H1 (cell line): Measurements from ENCODE around the gene FAAH. TPM values are rescaled to one million over a fixed set of nuclear protein-coding genes. Genes with fewer than 3 reads are reported as not detected.

Experiments used
- CTCF ChIA-PET: fragments of 300-600 bp; sonication (Branson Sonifier 250); formaldehyde crosslinking; loops from one replicate; lab custom pipeline; 2021; ENCODE audit not compliant: partially characterized antibody; lab: Charles Lee
- POLR2A ChIA-PET: fragments of 300-600 bp; sonication (Branson Sonifier 250); formaldehyde crosslinking; loops from one replicate; lab custom pipeline; 2021; ENCODE audit warnings: inconsistent platforms; ENCODE audit not compliant: partially characterized antibody; lab: Charles Lee
- DNase-seq, 2 experiments: peaks; one replicate each; pipeline versions ENCODE4 v3.0.0 to v3.0.0-alpha.2; 2010 to 2022; ENCODE audit warnings: low spot score in 2 of 2, low read depth in 1 of 2, mixed read lengths in 1 of 2
- FAIRE-seq: peaks from 2 replicates; lab custom pipeline; 2011; peaks lifted over from hg19 to GRCh38; lab: Jason Lieb, UNC
- H2AFZ ChIP-seq: 2 replicates; pipeline ENCODE4 v1.8.1; 2012; ENCODE audit warnings: low read length, inconsistent platforms
- H2AK5ac ChIP-seq: 2 replicates; pipeline ENCODE4 v1.6.1; 2013; ENCODE audit warnings: low read depth, low read length
- H2BK120ac ChIP-seq: replicated peaks from 2 replicates; pipeline ENCODE3; 2013; ENCODE audit warnings: low read depth, low read length, inconsistent platforms
- H2BK12ac ChIP-seq: 2 replicates; pipeline ENCODE4 v1.6.1; 2013; ENCODE audit warnings: low read depth, low read length
- H2BK15ac ChIP-seq: 2 replicates; pipeline ENCODE4 v1.6.1; 2013; ENCODE audit warnings: low read length
- H2BK20ac ChIP-seq: 2 replicates; pipeline ENCODE4 v1.6.1; 2013; ENCODE audit warnings: low read length
- H2BK5ac ChIP-seq: 2 replicates; pipeline ENCODE4 v1.6.1; 2013; ENCODE audit warnings: low read depth, low read length
- H3K14ac ChIP-seq: 2 replicates; pipeline ENCODE4 v1.6.1; 2013; ENCODE audit warnings: inconsistent platforms; ENCODE audit not compliant: insufficient read length
- H3K18ac ChIP-seq: 2 replicates; pipeline ENCODE4 v1.6.1; 2013; ENCODE audit warnings: low read length; ENCODE audit errors: extremely low read depth
- H3K23ac ChIP-seq: 2 replicates; pipeline ENCODE4 v1.6.1; 2013; ENCODE audit warnings: inconsistent platforms; ENCODE audit not compliant: insufficient read length
- H3K23me2 ChIP-seq: 2 replicates; pipeline ENCODE4 v1.6.1; 2013; ENCODE audit warnings: low read depth, low read length
- H3K27ac ChIP-seq: 2 replicates; pipeline ENCODE4 v1.6.1; 2011; ENCODE audit warnings: low read depth, low read length, inconsistent platforms
- H3K27me3 ChIP-seq, 4 experiments: replicated peaks in 1 of 4; 1 replicate in 1 of 4; 2 replicates in 3 of 4; pipeline versions ENCODE4 v1.6.1 to v1.8.1; 2011 to 2013; ENCODE audit warnings: low read length in 3 of 4, mild to moderate bottlenecking in 3 of 4, inconsistent platforms in 2 of 4, mixed read lengths in 2 of 4, moderate library complexity in 1 of 4; ENCODE audit not compliant: control insufficient read depth in 3 of 4, insufficient read depth in 3 of 4; ENCODE audit errors: extremely low read depth in 1 of 4
- H3K36me3 ChIP-seq, 4 experiments: 2 replicates each; pipeline versions ENCODE4 v1.6.1 to v1.8.1; 2011 to 2013; ENCODE audit warnings: mild to moderate bottlenecking in 4 of 4, low read length in 3 of 4, moderate library complexity in 2 of 4, control low read depth in 1 of 4, inconsistent platforms in 1 of 4; ENCODE audit not compliant: insufficient read depth in 4 of 4, control insufficient read depth in 2 of 4
- H3K4ac ChIP-seq: replicated peaks from 2 replicates; pipeline ENCODE3; 2013; ENCODE audit warnings: low read length, low read depth, mixed read lengths, inconsistent platforms; ENCODE audit not compliant: insufficient read length
- H3K4me1 ChIP-seq, 4 experiments: replicated peaks in 1 of 4; 1 replicate in 1 of 4; 2 replicates in 3 of 4; pipeline versions ENCODE4 v1.6.1 to v1.8.1; 2011 to 2013; ENCODE audit warnings: low read length in 3 of 4, inconsistent platforms in 2 of 4, mixed read lengths in 1 of 4; ENCODE audit not compliant: insufficient read depth in 4 of 4, control insufficient read depth in 3 of 4
- H3K4me2 ChIP-seq, 2 experiments: 2 replicates each; pipeline versions ENCODE4 v1.6.1 to v1.8.1; 2011 to 2013; ENCODE audit warnings: low read depth in 2 of 2, low read length in 2 of 2, control low read depth in 1 of 2, inconsistent platforms in 1 of 2, mild to moderate bottlenecking in 1 of 2; ENCODE audit not compliant: insufficient read depth in 1 of 2
- H3K4me3 ChIP-seq, 4 experiments: fragments of 200-600, 300-600 bp in 1 of 4; sonication (generic), shearing (Covaris generic), sonication (Bioruptor Twin) in 1 of 4; 2 replicates each; pipeline versions ENCODE4 v1.5.1 to v1.8.1; 2011 to 2016; ENCODE audit warnings: low read length in 4 of 4, low read depth in 3 of 4, control low read depth in 2 of 4, inconsistent platforms in 2 of 4, mild to moderate bottlenecking in 2 of 4, mixed read lengths in 1 of 4, moderate library complexity in 1 of 4; ENCODE audit not compliant: insufficient read depth in 2 of 4; ENCODE audit errors: extremely low read depth in 1 of 4
- H3K56ac ChIP-seq: replicated peaks from 2 replicates; pipeline ENCODE3; 2013; ENCODE audit warnings: low read depth, mild to moderate bottlenecking, mixed read lengths, low read length, inconsistent platforms; ENCODE audit not compliant: insufficient read length
- H3K79me1 ChIP-seq: 2 replicates; pipeline ENCODE4 v1.6.1; 2013; ENCODE audit warnings: low read depth, low read length, control low read depth
- H3K79me2 ChIP-seq, 2 experiments: 2 replicates each; pipeline versions ENCODE4 v1.6.1 to v1.8.1; 2012 to 2013; ENCODE audit warnings: low read length in 2 of 2, mild to moderate bottlenecking in 2 of 2, inconsistent platforms in 1 of 2; ENCODE audit not compliant: insufficient read depth in 2 of 2, control insufficient read depth in 1 of 2
- H3K9ac ChIP-seq, 4 experiments: replicated peaks in 1 of 4; 1 replicate in 1 of 4; 2 replicates in 3 of 4; pipeline versions ENCODE4 v1.6.1 to v1.8.1; 2011 to 2013; ENCODE audit warnings: low read depth in 3 of 4, low read length in 3 of 4, control low read depth in 2 of 4, mild to moderate bottlenecking in 2 of 4, moderate library complexity in 2 of 4, inconsistent platforms in 1 of 4; ENCODE audit errors: extremely low read depth in 1 of 4
- H3K9me3 ChIP-seq, 2 experiments: 2 replicates each; pipeline versions ENCODE4 v1.6.1 to v1.8.1; 2012 to 2013; ENCODE audit warnings: mild to moderate bottlenecking in 2 of 2, moderate library complexity in 2 of 2, control low read depth in 1 of 2, inconsistent platforms in 1 of 2, low read depth in 1 of 2, low read length in 1 of 2, mixed read lengths in 1 of 2; ENCODE audit not compliant: insufficient read depth in 2 of 2
- H4K20me1 ChIP-seq, 2 experiments: replicated peaks in 1 of 2; 2 replicates each; pipeline versions ENCODE3 to v1.8.1; 2011 to 2013; ENCODE audit warnings: inconsistent platforms in 2 of 2, low read length in 2 of 2, mild to moderate bottlenecking in 1 of 2; ENCODE audit not compliant: insufficient read depth in 2 of 2, control insufficient read depth in 1 of 2
- H4K5ac ChIP-seq: 2 replicates; pipeline ENCODE4 v1.6.1; 2013; ENCODE audit warnings: low read length, low read depth, mixed read lengths, inconsistent platforms; ENCODE audit not compliant: insufficient read length
- H4K8ac ChIP-seq: 2 replicates; pipeline ENCODE4 v1.8.0; 2013; ENCODE audit warnings: mild to moderate bottlenecking, moderate library complexity, low read length, inconsistent platforms; ENCODE audit not compliant: insufficient read depth; ENCODE audit errors: extremely low read depth
- H4K91ac ChIP-seq: replicated peaks from 2 replicates; pipeline ENCODE3; 2013; ENCODE audit warnings: low read length, mixed read lengths, inconsistent platforms; ENCODE audit not compliant: insufficient read length
- HDAC6 ChIP-seq: IDR thresholded peaks from one replicate; pipeline ENCODE4 v1.7.1; 2012; ENCODE audit warnings: low read depth, mild to moderate bottlenecking, inconsistent platforms, low read length, moderate library complexity
- WGBS, 2 experiments: shearing (Covaris generic) in 1 of 2; methylation state at CpG; one replicate each; pipeline versions ENCODE4 v1.1.6 to v1.1.7; 2013 to 2015; ENCODE audit warnings: low lambda C conversion rate in 2 of 2, mixed read lengths in 2 of 2, inconsistent platforms in 1 of 2, low coverage in 1 of 2, missing lambda C conversion rate in 1 of 2; ENCODE audit not compliant: insufficient replicate concordance in 2 of 2, insufficient coverage in 1 of 2, insufficient read length in 1 of 2; ENCODE audit errors: extremely low coverage in 1 of 2, missing lambda C conversion rate in 1 of 2; 5-methylcytosine and 5-hydroxymethylcytosine counted together
- polyA plus RNA-seq, 7 experiments: library from polyadenylated mRNA; depleted of rRNA in 3 of 7; stranded (reverse) in 5 of 7; unstranded in 2 of 7; fragments of >200 nt in 5 of 7; fragments of 200-250 nt in 2 of 7; gene quantifications; 1 replicate in 5 of 7; 2 replicates in 1 of 7; 4 replicates in 1 of 7; pipeline versions ENCODE4 v1.2.1 to v1.2.3, GENCODE V29; 2011 to 2013; ENCODE audit warnings: missing spikeins in 2 of 7, mixed read lengths in 2 of 7
- total RNA-seq: library from RNA; stranded (reverse); fragmentation: NEBNext Ultra II Directional; extraction: Animal tissue kit (Norgen Biotek cat#: 25700); gene quantifications from 2 replicates; pipeline ENCODE4 v1.2.1, GENCODE V29; 2021

Gene FAAH
- total and polyA plus RNA-seq, 2 of the 8 experiments (the other 6 are each of a cell fraction or from before 2014, with no cell fraction given): 41.2 to 47.3 TPM

- no peak overlapping the region for H3K4me3 ChIP-seq
- peaks cover 0 to 33% (median 7%) of the 10 kb centered on the region in 4 experiments; a peak in 4 of 8 replicates for H3K36me3 ChIP-seq
- H3K56ac ChIP-seq: no peak overlapping the region
- no peak overlapping the region for H3K27ac ChIP-seq
- H3K79me1 ChIP-seq: no peaks in the 10 kb centered on the region
- H2AK5ac ChIP-seq: no peak overlapping the region
- H3K27me3 ChIP-seq: no peaks in the 10 kb centered on the region
- no peak overlapping the region for H4K91ac ChIP-seq
- H3K9me3 ChIP-seq: no peaks in the 10 kb centered on the region
- H3K4me1 ChIP-seq: no peaks in the 10 kb centered on the region
- H3K23ac ChIP-seq: no peak overlapping the region
- no peaks in the 10 kb centered on the region for H4K20me1 ChIP-seq
- H3K4ac ChIP-seq: no peak overlapping the region
- no peak overlapping the region for H2BK5ac ChIP-seq
- H3K23me2 ChIP-seq: no peaks in the 10 kb centered on the region
- H3K4me2 ChIP-seq: no peak overlapping the region
- no peak overlapping the region for H3K9ac ChIP-seq
- H3K14ac ChIP-seq: no peak overlapping the region
- CTCF ChIA-PET: interaction anchor here (0.9 to 1.4 kb wide), 5 partner anchors 20 to 333 kb away, joined by 3 to 5 read pairs (median 3); no protein-coding TSS in a partner anchor
- no peak overlapping the region for H3K18ac ChIP-seq
- no peak overlapping the region for H2BK120ac ChIP-seq
- no peak overlapping the region for H2BK15ac ChIP-seq
- WGBS, 2 experiments: 93% methylated on average over 3 of the region's 3 CpGs; no CpG with 5 or more reads in 1 of the 2 experiments
- H4K8ac ChIP-seq: no peak overlapping the region
- no peak overlapping the region for H4K5ac ChIP-seq
- H3K79me2 ChIP-seq: no peaks in the 10 kb centered on the region
- H2AFZ ChIP-seq: no peak overlapping the region
- DNase-seq: no peak
- H2BK20ac ChIP-seq: no peak overlapping the region
- POLR2A ChIA-PET: interaction anchor here (0.6 to 1.5 kb wide), 7 partner anchors 9 to 110 kb away, joined by 3 to 9 read pairs (median 4); partner anchors contain the start of genes LRRC41 and UQCRH
- H2BK12ac ChIP-seq: no peak overlapping the region
- TF ChIP-seq HDAC6: no peak
- FAIRE-seq: no peak
Measured at GRCh38 chr1:46367072-46367471, 27.0 kb upstream of the FAAH start.
